Chondrocyte (in vitro differentiated cells): ENCODE measurements around the gene OTUD7B. TPM values are rescaled to one million over a fixed set of nuclear protein-coding genes. Genes with fewer than 3 reads are reported as not detected.
A peak's percentile ranks its signal among the peaks of the same experiment; 100 is the strongest.

ENCODE experiments used
- DNase-seq: peaks from one replicate; pipeline ENCODE4 v3.0.0; 2021; ENCODE audit warnings: mixed read lengths, low spot score
- H3K27ac Mint-ChIP-seq: one replicate; pipeline ENCODE4 v1.8.0; 2021; ENCODE audit warnings: mild to moderate bottlenecking, moderate library complexity, mixed read lengths; ENCODE audit not compliant: unreplicated experiment
- H3K27me3 Mint-ChIP-seq: 2 replicates; pipeline ENCODE4 v1.8.0; 2021; ENCODE audit warnings: low read depth, mixed read lengths
- H3K36me3 Mint-ChIP-seq: 2 replicates; pipeline ENCODE4 v1.8.0; 2021; ENCODE audit warnings: low read depth, mixed read lengths
- H3K4me1 Mint-ChIP-seq: 2 replicates; pipeline ENCODE4 v1.8.0; 2021; ENCODE audit warnings: low read depth, mild to moderate bottlenecking, mixed read lengths
- H3K4me3 Mint-ChIP-seq: one replicate; pipeline ENCODE4 v1.8.0; 2021; ENCODE audit warnings: mild to moderate bottlenecking, moderate library complexity, mixed read lengths; ENCODE audit not compliant: unreplicated experiment
- H3K9me3 Mint-ChIP-seq: 2 replicates; pipeline ENCODE4 v1.8.0; 2021; ENCODE audit warnings: low read depth, mixed read lengths
- total RNA-seq: library from RNA; stranded (reverse); gene quantifications from 3 replicates; pipeline ENCODE4 v1.2.1, GENCODE V29; 2021
- TF ChIP-seq, protein P1 (sequence below): fragments of 200-600 bp; sonication (generic); IDR thresholded peaks from 2 replicates; pipeline ENCODE4 v1.5.0; 2021; ENCODE audit warnings: antibody characterized with exemption, mild to moderate bottlenecking, moderate library complexity

OTUD7B gene
- total RNA-seq, 1 donor from 2014 or later, result 24.5 TPM

DNA sequence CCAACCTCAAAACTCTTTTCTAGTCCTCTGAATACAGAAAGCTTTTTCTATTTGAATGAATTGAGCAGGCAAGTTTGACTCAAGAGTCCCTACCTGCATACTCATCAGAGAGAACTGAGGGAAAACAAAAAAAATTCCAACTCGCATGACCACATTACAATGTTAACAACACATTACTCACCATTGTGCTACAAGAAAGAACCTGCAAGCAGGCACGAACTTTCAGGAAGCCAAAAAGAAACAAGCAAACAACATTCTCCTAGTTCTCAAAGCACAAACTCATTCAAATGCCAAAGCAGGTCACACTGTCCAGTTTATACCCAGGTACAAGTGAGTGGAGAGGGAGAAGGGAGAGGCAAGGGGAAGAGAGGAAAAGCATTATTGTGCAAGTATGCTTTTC, 14.6 kb downstream of the OTUD7B start:
- H3K27me3 Mint-ChIP-seq, result no peaks in the 10 kb centered on the region
- H3K4me3 Mint-ChIP-seq, result no peak overlapping the region
- no peak for DNase-seq
- H3K4me1 Mint-ChIP-seq, result peaks cover 24% of the 10 kb centered on the region
- TF ChIP-seq, protein P1, sequence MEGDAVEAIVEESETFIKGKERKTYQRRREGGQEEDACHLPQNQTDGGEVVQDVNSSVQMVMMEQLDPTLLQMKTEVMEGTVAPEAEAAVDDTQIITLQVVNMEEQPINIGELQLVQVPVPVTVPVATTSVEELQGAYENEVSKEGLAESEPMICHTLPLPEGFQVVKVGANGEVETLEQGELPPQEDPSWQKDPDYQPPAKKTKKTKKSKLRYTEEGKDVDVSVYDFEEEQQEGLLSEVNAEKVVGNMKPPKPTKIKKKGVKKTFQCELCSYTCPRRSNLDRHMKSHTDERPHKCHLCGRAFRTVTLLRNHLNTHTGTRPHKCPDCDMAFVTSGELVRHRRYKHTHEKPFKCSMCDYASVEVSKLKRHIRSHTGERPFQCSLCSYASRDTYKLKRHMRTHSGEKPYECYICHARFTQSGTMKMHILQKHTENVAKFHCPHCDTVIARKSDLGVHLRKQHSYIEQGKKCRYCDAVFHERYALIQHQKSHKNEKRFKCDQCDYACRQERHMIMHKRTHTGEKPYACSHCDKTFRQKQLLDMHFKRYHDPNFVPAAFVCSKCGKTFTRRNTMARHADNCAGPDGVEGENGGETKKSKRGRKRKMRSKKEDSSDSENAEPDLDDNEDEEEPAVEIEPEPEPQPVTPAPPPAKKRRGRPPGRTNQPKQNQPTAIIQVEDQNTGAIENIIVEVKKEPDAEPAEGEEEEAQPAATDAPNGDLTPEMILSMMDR, result no peak
- H3K9me3 Mint-ChIP-seq, result no peaks in the 10 kb centered on the region
- H3K27ac Mint-ChIP-seq, result peak overlapping the region; percentile 23
- H3K36me3 Mint-ChIP-seq, result peaks cover 2% of the 10 kb centered on the region

DNA sequence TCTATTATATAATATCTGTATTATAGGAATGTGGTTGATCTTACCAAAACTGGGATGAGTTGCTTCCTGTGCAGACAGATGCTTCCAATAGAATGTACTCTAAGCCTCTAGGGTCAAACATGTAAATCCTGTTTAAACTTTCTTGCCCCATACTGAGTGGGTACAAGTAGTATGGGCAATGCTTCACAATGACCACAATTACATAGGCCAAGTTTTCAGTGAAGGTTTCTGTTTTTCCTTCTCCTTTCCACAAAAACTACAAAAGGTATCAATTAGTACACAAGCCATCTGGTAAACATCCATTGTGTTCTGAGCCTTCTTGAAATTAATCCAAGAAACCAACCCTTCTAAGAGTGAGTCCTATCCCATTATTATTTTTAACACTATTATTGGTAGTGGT, 16.8 kb downstream of the OTUD7B start:
- Mint-ChIP-seq H3K36me3 (peaks cover 3% of the 10 kb centered on the region), H3K27me3 (no peaks in the 10 kb centered on the region), H3K4me3 (no peak overlapping the region), H3K9me3 (no peaks in the 10 kb centered on the region), H3K27ac (no peak overlapping the region), H3K4me1 (peaks cover 28% of the 10 kb centered on the region)
- TF ChIP-seq, protein P1, result no peak
- DNase-seq, result no peak

DNA sequence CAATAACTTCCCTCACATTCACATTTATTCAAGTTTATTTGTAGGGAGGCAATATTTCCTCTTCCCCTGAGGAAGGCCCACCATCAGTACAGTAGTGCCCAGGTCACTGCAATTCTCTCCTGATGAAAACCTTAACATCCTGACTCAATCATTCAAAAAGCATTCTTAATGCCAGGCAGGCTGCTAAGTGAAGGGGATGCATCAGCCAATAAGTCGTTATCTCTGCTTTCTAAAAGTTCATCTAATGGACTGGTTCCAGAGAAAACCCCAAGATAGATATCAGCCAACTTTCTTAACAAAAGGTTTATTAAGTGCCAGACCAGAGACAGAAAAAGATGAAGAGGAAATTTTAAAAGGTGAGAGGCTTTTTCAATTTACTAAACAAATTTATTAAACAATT, 17.3 kb downstream of the OTUD7B start:
- TF ChIP-seq, protein P1, result no peak
- no peaks in the 10 kb centered on the region for H3K9me3 Mint-ChIP-seq
- no peak overlapping the region for H3K27ac Mint-ChIP-seq
- peaks cover 31% of the 10 kb centered on the region for H3K4me1 Mint-ChIP-seq
- no peaks in the 10 kb centered on the region for H3K27me3 Mint-ChIP-seq
- no peak for DNase-seq
- peaks cover 3% of the 10 kb centered on the region for H3K36me3 Mint-ChIP-seq
- H3K4me3 Mint-ChIP-seq, result no peak overlapping the region

DNA sequence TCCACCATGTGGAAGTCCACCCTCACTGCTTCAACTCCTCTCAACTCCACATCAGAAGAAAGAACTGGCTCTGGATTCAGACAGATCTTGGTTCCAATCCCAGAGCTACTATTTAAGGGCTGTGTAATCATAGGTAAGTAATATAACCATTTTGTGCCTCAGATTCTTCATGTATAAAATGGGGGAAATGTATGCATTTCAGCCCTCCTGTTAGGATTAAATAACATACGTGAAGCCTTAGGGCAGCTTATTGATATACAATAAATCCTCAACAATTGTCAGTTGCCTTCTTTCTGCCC, 23.3 kb downstream of the OTUD7B start:
- Mint-ChIP-seq H3K9me3 (no peaks in the 10 kb centered on the region), H3K27me3 (no peaks in the 10 kb centered on the region), H3K36me3 (peaks cover 4% of the 10 kb centered on the region), H3K27ac (peak overlapping the region; percentile 83), H3K4me1 (peaks cover 38% of the 10 kb centered on the region), H3K4me3 (no peak overlapping the region)
- no peak for DNase-seq
- TF ChIP-seq, protein P1, result no peak

DNA sequence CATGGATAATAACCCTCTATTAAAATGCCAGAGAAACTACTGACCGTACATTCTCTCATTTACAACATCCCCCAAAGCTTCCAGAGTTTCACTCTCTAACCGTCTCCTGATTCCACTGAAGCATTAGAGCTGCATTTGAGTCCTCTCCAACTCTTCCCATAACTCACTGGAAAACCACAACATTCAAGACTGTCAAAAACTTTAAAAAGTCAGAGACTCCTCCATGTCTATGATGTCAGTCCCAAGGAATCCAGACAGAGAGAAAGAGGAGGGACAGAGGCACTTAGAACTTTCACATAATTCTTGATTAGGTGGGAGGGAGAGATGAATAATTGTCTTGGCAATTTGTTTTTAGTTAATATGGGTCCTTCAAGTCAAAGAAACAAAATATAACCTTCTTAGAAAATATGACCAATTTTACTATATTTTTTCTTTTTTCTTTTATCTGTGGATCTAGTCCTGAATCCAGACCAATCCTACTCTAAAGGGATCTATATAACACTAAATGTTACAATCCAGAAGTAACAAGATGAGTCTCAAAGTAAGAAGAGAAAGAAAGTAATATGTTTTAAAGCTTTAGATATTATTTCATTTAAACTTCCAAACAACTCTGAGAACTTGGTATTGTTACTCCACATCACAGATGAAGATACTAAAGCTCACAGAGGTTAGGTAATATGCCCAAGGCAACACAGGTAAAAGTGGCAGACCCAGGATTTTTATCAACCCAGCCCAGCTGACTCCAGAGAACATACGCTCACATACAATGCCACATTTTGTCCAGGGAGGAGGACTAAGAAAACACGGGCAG, 23.8 kb downstream of the OTUD7B start:
- TF ChIP-seq, protein P1, result no peak
- no peaks in the 10 kb centered on the region for H3K27me3 Mint-ChIP-seq
- peak overlapping the region; percentile 46 for H3K4me3 Mint-ChIP-seq
- H3K9me3 Mint-ChIP-seq, result no peaks in the 10 kb centered on the region
- peak overlapping the region; percentile 83 for H3K27ac Mint-ChIP-seq
- DNase-seq, result no peak
- peaks cover 38% of the 10 kb centered on the region for H3K4me1 Mint-ChIP-seq
- peaks cover 4% of the 10 kb centered on the region for H3K36me3 Mint-ChIP-seq
